K562 (cell line): Measurements from ENCODE around the gene PHF1. TPM values are rescaled to one million over a fixed set of nuclear protein-coding genes. Genes with fewer than 3 reads are reported as not detected.

Source experiments
- CAMTA2 ChIP-seq: fragments of 250-450 bp; sonication (Bioruptor Pico); conservative IDR thresholded peaks from 2 replicates; pipeline ENCODE4 v1.5.1; 2022
- EGR1 ChIP-seq: fragments of 450-650 bp; conservative IDR thresholded peaks from 2 replicates; pipeline ENCODE4 v1.6.1; 2017; ENCODE audit warnings: mild to moderate bottlenecking
- FOS ChIP-seq: IDR thresholded peaks from 3 replicates; pipeline ENCODE4 v1.6.1; 2011; ENCODE audit not compliant: insufficient read length; ENCODE audit errors: extremely low read depth
- HMG20A ChIP-seq: fragments of 450-650 bp; formaldehyde crosslinking; conservative IDR thresholded peaks from 2 replicates; pipeline ENCODE4 v1.4.0; 2020; ENCODE audit warnings: mild to moderate bottlenecking, mixed read lengths
- IRF2 ChIP-seq: sonication (generic); formaldehyde crosslinking; IDR thresholded peaks from 2 replicates; pipeline ENCODE4 v1.8.1; 2022; ENCODE audit warnings: mild to moderate bottlenecking, missing genetic modification reagents
- JUN ChIP-seq, 2 experiments: sonication (generic) in 1 of 2; formaldehyde crosslinking in 1 of 2; IDR thresholded peaks; 2 replicates each; pipeline versions ENCODE4 v1.6.1 to v1.8.0; 2012 to 2022; ENCODE audit warnings: borderline replicate concordance in 2 of 2, mild to moderate bottlenecking in 2 of 2, improper control_type of control experiment in 1 of 2, low read depth in 1 of 2, low read length in 1 of 2, missing genetic modification reagents in 1 of 2
- KLF1 ChIP-seq: fragments of 450-650 bp; IDR thresholded peaks from 2 replicates; pipeline ENCODE4 v1.6.1; 2016; ENCODE audit warnings: missing genetic modification characterization, missing compliant biosample characterization
- MAFF ChIP-seq: IDR thresholded peaks from 2 replicates; pipeline ENCODE4 v1.6.1; 2012; ENCODE audit warnings: low read length, improper control_type of control experiment
- MCM5 ChIP-seq: fragments of 450-650 bp; IDR thresholded peaks from 2 replicates; pipeline ENCODE4 v1.6.1; 2016; ENCODE audit warnings: low read depth
- NCOA4 ChIP-seq: fragments of 450-650 bp; IDR thresholded peaks from 2 replicates; pipeline ENCODE4 v1.6.1; 2018; ENCODE audit warnings: mild to moderate bottlenecking; ENCODE audit not compliant: partially characterized antibody
- NR4A1 ChIP-seq, 2 experiments: fragments of 250-450 bp in 1 of 2; fragments of 450-650 bp in 1 of 2; sonication (Bioruptor Pico) in 1 of 2; IDR thresholded peaks; 2 replicates each; pipeline versions ENCODE4 v1.4.0 to v1.6.1; 2016 to 2020; ENCODE audit warnings: mild to moderate bottlenecking in 2 of 2, missing compliant biosample characterization in 1 of 2, missing genetic modification characterization in 1 of 2, moderate library complexity in 1 of 2
- PCBP2 ChIP-seq: fragments of 200-400 bp; formaldehyde crosslinking; IDR thresholded peaks from 2 replicates; pipeline ENCODE4 v1.6.1; 2018; ENCODE audit warnings: low read length, low read depth, mild to moderate bottlenecking, moderate library complexity; ENCODE audit not compliant: poor library complexity, severe bottlenecking
- RBM14 ChIP-seq: fragments of 200-400 bp; formaldehyde crosslinking; IDR thresholded peaks from 2 replicates; pipeline ENCODE4 v1.6.1; 2018; ENCODE audit warnings: low read depth, mild to moderate bottlenecking, low read length, moderate library complexity, borderline replicate concordance; ENCODE audit not compliant: insufficient read depth
- SAFB ChIP-seq: fragments of 200-400 bp; formaldehyde crosslinking; IDR thresholded peaks from 2 replicates; pipeline ENCODE4 v1.6.1; 2017; ENCODE audit warnings: low read depth, low read length, borderline replicate concordance
- SIRT6 ChIP-seq: IDR thresholded peaks from one replicate; pipeline ENCODE4 v1.6.1; 2012; ENCODE audit warnings: low read depth, mild to moderate bottlenecking, control low read depth, inconsistent platforms, low read length, moderate library complexity
- STAG1 ChIP-seq: sonication (generic); formaldehyde crosslinking; IDR thresholded peaks from 2 replicates; pipeline ENCODE4 v1.5.0; 2020; ENCODE audit warnings: missing genetic modification reagents, borderline replicate concordance
- SUPT5H ChIP-seq: fragments of 450-650 bp; IDR thresholded peaks from 2 replicates; pipeline ENCODE4 v1.6.1; 2016
- THRAP3 ChIP-seq: fragments of 450-650 bp; IDR thresholded peaks from 2 replicates; pipeline ENCODE4 v1.6.1; 2016; ENCODE audit warnings: mild to moderate bottlenecking, inconsistent platforms, borderline replicate concordance
- U2AF1 ChIP-seq: fragments of 200-400 bp; formaldehyde crosslinking; optimal IDR thresholded peaks from 2 replicates; pipeline ENCODE3; 2017; ENCODE audit warnings: mild to moderate bottlenecking, low read depth, low read length, moderate library complexity
- ZNF311 ChIP-seq: fragments of 250-450 bp; sonication (Bioruptor Pico); IDR thresholded peaks from 2 replicates; pipeline ENCODE4 v1.4.0; 2020; ENCODE audit warnings: mild to moderate bottlenecking, moderate library complexity
- ZNF324 ChIP-seq: fragments of 250-450 bp; sonication (Bioruptor Pico); IDR thresholded peaks from 2 replicates; pipeline ENCODE4 v1.4.0; 2020; ENCODE audit warnings: mild to moderate bottlenecking
- ZNF830 ChIP-seq: fragments of 250-450 bp; sonication (Bioruptor Pico); IDR thresholded peaks from 2 replicates; pipeline ENCODE4 v1.5.0; 2021; ENCODE audit warnings: mild to moderate bottlenecking
- polyA plus RNA-seq, 8 experiments: library from polyadenylated mRNA; depleted of rRNA in 4 of 8; stranded (reverse) in 5 of 8; unstranded in 3 of 8; fragments of >200 nt; fragmentation: Nextera tagmentation in 2 of 8; fragmentation: Illumina TruSeq in 1 of 8; extraction: Ambion mirVana in 2 of 8; extraction: Trizol in 1 of 8; gene quantifications; 2 replicates each; pipeline versions ENCODE4 v1.2.1 to v1.2.3, GENCODE V29; 2011 to 2014; ENCODE audit warnings: inconsistent platforms in 1 of 8, missing spikeins in 1 of 8
- total RNA-seq, 7 experiments: library from RNA; depleted of rRNA in 6 of 7; stranded (reverse); fragments of >200 nt in 6 of 7; fragmentation: Illumina TruSeq in 2 of 7; extraction: Trizol in 2 of 7; gene quantifications; 2 replicates each; pipeline versions ENCODE4 v1.2.1 to v1.2.3, GENCODE V29; 2011 to 2021; ENCODE audit warnings: low replicate concordance in 1 of 7
- TF ChIP-seq, protein P1 (sequence below): fragments of 150-350 bp; conservative IDR thresholded peaks from 2 replicates; pipeline ENCODE4 v1.6.1; 2014; ENCODE audit warnings: low read length
- TF ChIP-seq, protein P2 (sequence below): fragments of 250-450 bp; sonication (Bioruptor Pico); IDR thresholded peaks from 2 replicates; pipeline ENCODE4 v1.6.1; 2021; ENCODE audit warnings: mild to moderate bottlenecking
- TF ChIP-seq, protein P3 (sequence below): fragments of 250-450 bp; sonication (Bioruptor Pico); IDR thresholded peaks from 2 replicates; pipeline ENCODE4 v1.5.0; 2021

Gene PHF1
- total and polyA plus RNA-seq, 9 of the 15 experiments (the other 6 are each of a cell fraction or from before 2014, with no cell fraction given), result 3.7 to 64.2 (median 33.7) TPM

DNA sequence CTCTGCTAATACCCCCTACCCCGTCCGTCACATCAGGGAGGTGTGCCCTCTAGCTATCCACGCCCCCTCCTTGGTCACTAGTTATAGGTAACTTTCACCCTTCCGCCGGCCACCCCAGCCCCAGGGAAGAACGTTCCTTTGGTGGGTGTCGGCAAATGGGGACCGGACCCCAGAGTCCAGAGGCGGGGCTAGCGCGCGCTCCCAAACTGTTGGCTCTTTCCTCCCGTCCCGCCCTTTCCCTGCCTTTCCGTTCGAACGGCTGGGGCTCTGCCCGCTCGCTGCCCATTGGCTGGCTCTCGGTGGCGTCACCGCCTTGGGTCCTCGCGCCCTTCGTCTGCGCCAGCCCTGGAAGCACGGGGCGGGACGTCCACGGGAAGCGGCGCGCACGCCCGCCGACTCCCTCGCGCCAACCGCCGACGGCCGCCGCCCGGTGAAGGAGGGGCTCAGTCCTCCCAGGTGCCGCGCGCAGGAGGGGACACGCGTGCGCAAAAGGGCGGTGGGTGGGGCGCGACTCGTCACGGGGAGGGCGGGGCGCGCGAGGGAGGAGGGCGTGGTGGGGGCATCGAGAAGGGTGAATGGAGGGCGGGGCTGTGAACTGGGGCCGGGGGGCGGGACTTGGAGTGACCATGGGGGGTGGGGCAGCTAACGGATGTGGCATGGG lies 634 bp upstream of the PHF1 start (continued):
- TF ChIP-seq ZNF324 (CRISPR knock-in tag), result no peak
- TF ChIP-seq KLF1 (tag), result peak; percentile 83
- no peak for TF ChIP-seq STAG1 (CRISPR knock-in tag)
- TF ChIP-seq THRAP3, result no peak
- TF ChIP-seq RBM14, result no peak
- TF ChIP-seq, protein P1, sequence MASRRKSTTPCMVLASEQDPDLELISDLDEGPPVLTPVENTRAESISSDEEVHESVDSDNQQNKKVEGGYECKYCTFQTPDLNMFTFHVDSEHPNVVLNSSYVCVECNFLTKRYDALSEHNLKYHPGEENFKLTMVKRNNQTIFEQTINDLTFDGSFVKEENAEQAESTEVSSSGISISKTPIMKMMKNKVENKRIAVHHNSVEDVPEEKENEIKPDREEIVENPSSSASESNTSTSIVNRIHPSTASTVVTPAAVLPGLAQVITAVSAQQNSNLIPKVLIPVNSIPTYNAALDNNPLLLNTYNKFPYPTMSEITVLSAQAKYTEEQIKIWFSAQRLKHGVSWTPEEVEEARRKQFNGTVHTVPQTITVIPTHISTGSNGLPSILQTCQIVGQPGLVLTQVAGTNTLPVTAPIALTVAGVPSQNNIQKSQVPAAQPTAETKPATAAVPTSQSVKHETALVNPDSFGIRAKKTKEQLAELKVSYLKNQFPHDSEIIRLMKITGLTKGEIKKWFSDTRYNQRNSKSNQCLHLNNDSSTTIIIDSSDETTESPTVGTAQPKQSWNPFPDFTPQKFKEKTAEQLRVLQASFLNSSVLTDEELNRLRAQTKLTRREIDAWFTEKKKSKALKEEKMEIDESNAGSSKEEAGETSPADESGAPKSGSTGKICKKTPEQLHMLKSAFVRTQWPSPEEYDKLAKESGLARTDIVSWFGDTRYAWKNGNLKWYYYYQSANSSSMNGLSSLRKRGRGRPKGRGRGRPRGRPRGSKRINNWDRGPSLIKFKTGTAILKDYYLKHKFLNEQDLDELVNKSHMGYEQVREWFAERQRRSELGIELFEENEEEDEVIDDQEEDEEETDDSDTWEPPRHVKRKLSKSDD, result no peak
- TF ChIP-seq, protein P2, sequence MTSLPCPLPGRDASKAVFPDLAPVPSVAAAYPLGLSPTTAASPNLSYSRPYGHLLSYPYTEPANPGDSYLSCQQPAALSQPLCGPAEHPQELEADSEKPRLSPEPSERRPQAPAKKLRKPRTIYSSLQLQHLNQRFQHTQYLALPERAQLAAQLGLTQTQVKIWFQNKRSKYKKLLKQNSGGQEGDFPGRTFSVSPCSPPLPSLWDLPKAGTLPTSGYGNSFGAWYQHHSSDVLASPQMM, result no peak
- TF ChIP-seq CAMTA2 (CRISPR knock-in tag), result peak; percentile 96
- TF ChIP-seq SUPT5H, result peak; percentile 92
- TF ChIP-seq U2AF1, result no peak
- TF ChIP-seq ZNF830 (CRISPR knock-in tag), result peak; percentile 86; the same call in 1 of the 2 replicates
- TF ChIP-seq NCOA4, result no peak
- no peak for TF ChIP-seq ZNF311
- no peak for TF ChIP-seq PCBP2
- TF ChIP-seq EGR1, result peak; percentile 36; the same call in 1 of the 2 replicates
- TF ChIP-seq HMG20A (CRISPR knock-in tag), result no peak
- TF ChIP-seq SAFB, result peak; percentile 85
- TF ChIP-seq MAFF, result no peak
- no peak for TF ChIP-seq IRF2
- TF ChIP-seq, protein P3, sequence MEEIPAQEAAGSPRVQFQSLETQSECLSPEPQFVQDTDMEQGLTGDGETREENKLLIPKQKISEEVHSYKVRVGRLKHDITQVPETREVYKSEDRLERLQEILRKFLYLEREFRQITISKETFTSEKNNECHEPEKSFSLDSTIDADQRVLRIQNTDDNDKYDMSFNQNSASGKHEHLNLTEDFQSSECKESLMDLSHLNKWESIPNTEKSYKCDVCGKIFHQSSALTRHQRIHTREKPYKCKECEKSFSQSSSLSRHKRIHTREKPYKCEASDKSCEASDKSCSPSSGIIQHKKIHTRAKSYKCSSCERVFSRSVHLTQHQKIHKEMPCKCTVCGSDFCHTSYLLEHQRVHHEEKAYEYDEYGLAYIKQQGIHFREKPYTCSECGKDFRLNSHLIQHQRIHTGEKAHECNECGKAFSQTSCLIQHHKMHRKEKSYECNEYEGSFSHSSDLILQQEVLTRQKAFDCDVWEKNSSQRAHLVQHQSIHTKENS (CRISPR knock-in tag), result no peak
- TF ChIP-seq NR4A1 (CRISPR knock-in tag; IDR thresholded peaks at IDR 0.05), result no peak
- TF ChIP-seq NR4A1 (tag; IDR thresholded peaks at IDR 0.05), result no peak
- no peak for TF ChIP-seq SIRT6
- peak; percentile 67 for TF ChIP-seq FOS
- no peak for TF ChIP-seq MCM5
- peak; percentile 64; the same call in 1 of the 2 replicates for TF ChIP-seq JUN (IDR thresholded peaks at IDR 0.05; ENCODE audit: borderline replicate concordance, low read depth, low read length)
- peak; percentile 42; the same call in 1 of the 2 replicates for TF ChIP-seq JUN (CRISPR knock-in tag; IDR thresholded peaks at IDR 0.05; ENCODE audit: borderline replicate concordance)
